LNCaP clone FGC (cell line): Measurements from ENCODE around the gene VWA3B.

ENCODE experiments used
- DNase-seq: peaks from one replicate; pipeline ENCODE4 v3.0.0-alpha.2; 2011; ENCODE audit warnings: low read depth
- H3K4me3 ChIP-seq: 2 replicates; pipeline ENCODE4 v1.5.1; 2011; ENCODE audit warnings: mild to moderate bottlenecking, low read depth, low read length, control low read depth
- TF ChIP-seq, protein P1 (sequence below): IDR thresholded peaks from 2 replicates; pipeline ENCODE4 v1.5.1; 2012; ENCODE audit warnings: mild to moderate bottlenecking; ENCODE audit not compliant: control insufficient read depth, insufficient read depth; ENCODE audit errors: extremely low read depth

Gene VWA3B

DNA sequence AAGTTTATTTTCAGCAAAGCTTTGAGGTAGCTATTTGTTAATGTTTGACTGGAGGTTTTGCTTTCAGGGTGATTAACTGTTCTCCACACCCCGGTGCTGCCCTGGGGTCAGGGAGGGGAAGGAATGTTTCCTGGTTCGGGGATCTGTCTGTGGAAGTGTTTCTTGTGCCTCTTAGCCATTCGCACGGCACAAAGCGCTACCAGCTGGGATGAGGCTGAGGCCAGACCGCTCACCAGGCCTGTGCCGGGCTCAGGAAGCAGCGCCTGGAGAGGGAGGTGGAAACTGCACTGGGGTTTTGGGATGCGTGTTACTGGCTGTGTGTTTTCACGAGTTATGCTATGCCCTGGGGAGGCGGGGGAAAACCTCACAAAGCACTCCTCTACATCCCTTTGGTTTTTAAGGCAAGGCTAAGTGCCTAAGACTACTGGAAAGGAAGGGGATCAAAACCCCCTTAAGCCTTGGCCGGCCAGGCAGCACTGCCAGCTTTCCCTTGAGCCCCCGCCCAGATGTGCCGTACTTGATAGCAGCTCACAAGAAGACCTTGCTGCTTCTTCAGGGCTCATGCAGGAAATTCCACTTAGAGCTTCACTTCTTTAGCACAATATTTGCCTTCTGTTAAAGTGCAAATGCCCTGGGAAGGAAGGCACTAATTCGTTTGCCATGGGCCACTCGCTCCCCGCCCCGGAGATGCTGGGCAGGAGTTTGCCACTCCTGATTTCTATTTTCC, 193.6 kb downstream of the VWA3B start:
- no peak overlapping the region for H3K4me3 ChIP-seq
- TF ChIP-seq, protein P1, sequence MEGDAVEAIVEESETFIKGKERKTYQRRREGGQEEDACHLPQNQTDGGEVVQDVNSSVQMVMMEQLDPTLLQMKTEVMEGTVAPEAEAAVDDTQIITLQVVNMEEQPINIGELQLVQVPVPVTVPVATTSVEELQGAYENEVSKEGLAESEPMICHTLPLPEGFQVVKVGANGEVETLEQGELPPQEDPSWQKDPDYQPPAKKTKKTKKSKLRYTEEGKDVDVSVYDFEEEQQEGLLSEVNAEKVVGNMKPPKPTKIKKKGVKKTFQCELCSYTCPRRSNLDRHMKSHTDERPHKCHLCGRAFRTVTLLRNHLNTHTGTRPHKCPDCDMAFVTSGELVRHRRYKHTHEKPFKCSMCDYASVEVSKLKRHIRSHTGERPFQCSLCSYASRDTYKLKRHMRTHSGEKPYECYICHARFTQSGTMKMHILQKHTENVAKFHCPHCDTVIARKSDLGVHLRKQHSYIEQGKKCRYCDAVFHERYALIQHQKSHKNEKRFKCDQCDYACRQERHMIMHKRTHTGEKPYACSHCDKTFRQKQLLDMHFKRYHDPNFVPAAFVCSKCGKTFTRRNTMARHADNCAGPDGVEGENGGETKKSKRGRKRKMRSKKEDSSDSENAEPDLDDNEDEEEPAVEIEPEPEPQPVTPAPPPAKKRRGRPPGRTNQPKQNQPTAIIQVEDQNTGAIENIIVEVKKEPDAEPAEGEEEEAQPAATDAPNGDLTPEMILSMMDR: no peak
- DNase-seq: no peak

- TF ChIP-seq, protein P1: no peak
- no peak overlapping the region for H3K4me3 ChIP-seq
- no peak for DNase-seq
Measured at GRCh38 chr2:98281607-98282006, 194.6 kb downstream of the VWA3B start.

- DNase-seq: no peak
- no peak overlapping the region for H3K4me3 ChIP-seq
- TF ChIP-seq, protein P1: no peak
Measured at GRCh38 chr2:98282109-98282508, 195.1 kb downstream of the VWA3B start.

- TF ChIP-seq, protein P1: no peak
- no peak overlapping the region for H3K4me3 ChIP-seq
- DNase-seq: no peak
Measured at GRCh38 chr2:98293030-98293429, 206.1 kb downstream of the VWA3B start.

DNA sequence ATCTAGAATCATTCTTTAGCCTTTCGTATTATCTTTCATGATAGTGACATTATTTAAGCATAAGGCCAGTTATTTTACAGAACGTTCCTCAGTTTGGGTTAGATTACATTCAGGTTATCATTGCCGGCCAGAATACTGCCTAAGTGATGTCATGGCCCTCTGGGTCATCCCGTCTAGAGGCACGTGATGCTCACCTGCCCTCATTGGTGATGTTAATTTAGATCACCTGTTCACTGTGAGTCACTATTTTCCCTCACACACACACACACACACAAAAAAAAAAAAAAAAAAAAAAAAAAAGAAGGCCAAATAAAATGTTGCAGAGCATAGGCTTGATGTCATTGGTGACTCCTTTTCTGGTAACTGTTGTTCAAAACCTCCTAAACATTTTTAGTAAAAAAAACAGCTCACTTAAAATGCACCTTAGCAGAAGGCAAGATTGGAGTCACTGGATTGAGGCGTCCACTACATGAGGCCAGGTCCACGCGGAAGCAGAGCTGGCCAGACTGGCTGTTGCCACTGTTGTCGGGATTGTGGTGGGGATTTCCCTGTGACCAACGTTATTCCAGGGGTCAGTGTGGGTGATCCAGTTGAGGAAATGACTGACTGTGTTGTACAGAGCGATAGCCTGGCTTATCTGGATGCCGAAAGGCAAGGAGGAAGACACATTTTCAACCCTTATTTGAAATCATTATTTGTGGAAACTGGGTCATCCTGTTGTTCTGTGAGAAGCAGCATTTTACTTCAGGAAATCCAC, 207.1 kb downstream of the VWA3B start:
- no peak for DNase-seq
- TF ChIP-seq, protein P1: no peak
- H3K4me3 ChIP-seq: no peak overlapping the region

- DNase-seq: no peak
- TF ChIP-seq, protein P1: no peak
- H3K4me3 ChIP-seq: no peak overlapping the region
Measured at GRCh38 chr2:98294711-98295110, 207.7 kb downstream of the VWA3B start.
